ENCODE measurements around the gene MRPL22. TPM values are rescaled to one million over a fixed set of nuclear protein-coding genes. Genes with fewer than 3 reads are reported as not detected.

The MRPL22 gene
- total RNA-seq, 3 donors from 2014 or later: 12.1 to 23.4 (median 21.4) TPM

DNA sequence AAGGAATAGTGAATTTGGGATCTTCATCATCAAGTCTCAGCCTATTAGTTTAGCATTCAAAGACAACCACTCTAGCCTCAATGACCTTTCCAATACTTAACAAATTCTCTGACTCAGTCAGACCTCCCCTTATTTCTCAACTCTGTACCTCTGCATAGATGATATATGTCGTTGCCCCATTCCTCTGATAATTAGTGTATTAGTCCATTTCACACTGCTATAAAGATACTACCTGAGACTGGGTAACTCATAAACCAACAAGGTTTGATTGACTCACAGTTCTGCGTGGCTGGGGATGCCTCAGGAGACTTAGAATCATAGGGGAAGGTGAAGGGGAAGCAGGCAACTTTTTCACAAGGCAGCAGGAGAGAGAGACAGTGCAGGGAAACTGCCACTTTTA, 8.9 kb downstream of the MRPL22 start:
- intact Hi-C loops (cut with DNase I; ENCODE audit: low total_unique reads): no loop called here
- TF ChIP-seq CTCF (IDR thresholded peaks at IDR 0.05) (no peak), POLR2A (IDR thresholded peaks at IDR 0.05) (no peak), POLR2AphosphoS5 (IDR thresholded peaks at IDR 0.05) (no peak)

GRCh38 chr5:154956712-154957111, 15.8 kb downstream of the MRPL22 start:
- no peaks in the 10 kb centered on the region for H3K27me3 ChIP-seq
- no peak for TF ChIP-seq POLR2AphosphoS5 (IDR thresholded peaks at IDR 0.05)
- no peak for TF ChIP-seq CTCF (IDR thresholded peaks at IDR 0.05)
- TF ChIP-seq POLR2A (IDR thresholded peaks at IDR 0.05): no peak
- H3K36me3 ChIP-seq: no peaks in the 10 kb centered on the region
- intact Hi-C loops (cut with DNase I; ENCODE audit: low total_unique reads): no loop called here
- H3K4me3 ChIP-seq: no peak overlapping the region
- no peaks in the 10 kb centered on the region for H3K9me3 ChIP-seq
- H3K27ac ChIP-seq: no peak overlapping the region
- no peaks in the 10 kb centered on the region for H3K4me1 ChIP-seq
- no peak for DNase-seq (ENCODE audit: low spot score in 2 of 2)

More for the DNA sequence above, 8.9 kb downstream of the MRPL22 start:
- Histone ChIP-seq H3K36me3 (no peaks in the 10 kb centered on the region), H3K27me3 (no peaks in the 10 kb centered on the region), H3K9me3 (no peaks in the 10 kb centered on the region), H3K4me1 (no peaks in the 10 kb centered on the region), H3K4me3 (no peak overlapping the region), H3K27ac (no peak overlapping the region)
- DNase-seq (ENCODE audit: low spot score in 2 of 2): no peak

DNA sequence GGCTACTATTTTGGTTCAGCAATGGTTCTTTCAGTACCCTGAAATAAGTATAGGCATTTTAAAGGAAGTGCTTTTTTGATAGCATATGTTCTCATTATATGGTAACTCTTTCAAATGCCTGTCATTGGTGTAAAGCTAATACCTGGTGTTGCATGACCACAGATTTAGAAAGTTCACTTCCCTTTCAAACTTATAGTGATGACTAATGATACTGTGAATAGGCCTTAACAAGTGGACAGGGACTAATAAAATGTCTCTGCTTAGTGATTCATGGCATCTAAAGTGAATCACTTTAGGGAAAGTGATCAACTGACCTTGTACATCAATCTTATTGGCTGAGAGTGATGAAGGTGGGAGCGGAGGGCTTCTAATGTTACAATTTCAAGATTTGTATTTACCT, 21.6 kb downstream of the MRPL22 start:
- no peak overlapping the region for H3K4me3 ChIP-seq
- H3K9me3 ChIP-seq: no peaks in the 10 kb centered on the region
- intact Hi-C loops (cut with DNase I; ENCODE audit: low total_unique reads): no loop called here
- H3K27me3 ChIP-seq: no peaks in the 10 kb centered on the region
- H3K36me3 ChIP-seq: peaks cover 3% of the 10 kb centered on the region
- no peak overlapping the region for H3K27ac ChIP-seq
- TF ChIP-seq CTCF (IDR thresholded peaks at IDR 0.05) (no peak), POLR2A (IDR thresholded peaks at IDR 0.05) (no peak), POLR2AphosphoS5 (IDR thresholded peaks at IDR 0.05) (no peak)
- H3K4me1 ChIP-seq: no peaks in the 10 kb centered on the region
- DNase-seq (ENCODE audit: low spot score in 2 of 2): no peak

- Histone ChIP-seq H3K27ac (no peak overlapping the region), H3K4me1 (no peaks in the 10 kb centered on the region), H3K36me3 (peaks cover 4% of the 10 kb centered on the region), H3K27me3 (no peaks in the 10 kb centered on the region), H3K4me3 (no peak overlapping the region), H3K9me3 (no peaks in the 10 kb centered on the region)
- intact Hi-C loops (cut with DNase I; ENCODE audit: low total_unique reads): no loop called here
- no peak for DNase-seq (ENCODE audit: low spot score in 2 of 2)
- no peak for TF ChIP-seq CTCF (IDR thresholded peaks at IDR 0.05)
- no peak for TF ChIP-seq POLR2A (IDR thresholded peaks at IDR 0.05)
- TF ChIP-seq POLR2AphosphoS5 (IDR thresholded peaks at IDR 0.05): no peak
Observed at GRCh38 chr5:154966081-154966841, 25.4 kb downstream of the MRPL22 start.

- no peaks in the 10 kb centered on the region for H3K27me3 ChIP-seq
- no peak overlapping the region for H3K27ac ChIP-seq
- peaks cover 4% of the 10 kb centered on the region for H3K36me3 ChIP-seq
- H3K9me3 ChIP-seq: no peaks in the 10 kb centered on the region
- intact Hi-C loops (cut with DNase I; ENCODE audit: low total_unique reads): no loop called here
- no peak for TF ChIP-seq POLR2AphosphoS5 (IDR thresholded peaks at IDR 0.05)
- TF ChIP-seq CTCF (IDR thresholded peaks at IDR 0.05): no peak
- TF ChIP-seq POLR2A (IDR thresholded peaks at IDR 0.05): no peak
- no peaks in the 10 kb centered on the region for H3K4me1 ChIP-seq
- H3K4me3 ChIP-seq: no peak overlapping the region
- no peak for DNase-seq (ENCODE audit: low spot score in 2 of 2)
Observed at GRCh38 chr5:154966874-154967273, 26.0 kb downstream of the MRPL22 start.
